Glutamatergic neuron (in vitro differentiated cells): Measurements from ENCODE around the gene SLC38A6. TPM values are rescaled to one million over a fixed set of nuclear protein-coding genes. Genes with fewer than 3 reads are reported as not detected.

Experiments
- DNase-seq: peaks from one replicate; pipeline ENCODE4 v3.0.0; 2022
- H3K27ac Mint-ChIP-seq: one replicate; pipeline ENCODE4 v1.8.0; 2020; ENCODE audit warnings: mild to moderate bottlenecking, mixed read lengths, inconsistent platforms; ENCODE audit not compliant: unreplicated experiment
- H3K27me3 Mint-ChIP-seq: one replicate; pipeline ENCODE4 v1.8.0; 2020; ENCODE audit warnings: mild to moderate bottlenecking, moderate library complexity, mixed read lengths, inconsistent platforms; ENCODE audit not compliant: unreplicated experiment
- H3K36me3 Mint-ChIP-seq: one replicate; pipeline ENCODE4 v1.8.0; 2020; ENCODE audit warnings: mild to moderate bottlenecking, mixed read lengths, inconsistent platforms; ENCODE audit not compliant: unreplicated experiment
- H3K4me1 Mint-ChIP-seq: one replicate; pipeline ENCODE4 v1.8.0; 2020; ENCODE audit warnings: mild to moderate bottlenecking, low read depth, mixed read lengths, inconsistent platforms; ENCODE audit not compliant: unreplicated experiment
- H3K4me3 Mint-ChIP-seq: one replicate; pipeline ENCODE4 v1.8.0; 2020; ENCODE audit warnings: mild to moderate bottlenecking, mixed read lengths, inconsistent platforms; ENCODE audit not compliant: unreplicated experiment
- H3K9me3 Mint-ChIP-seq: one replicate; pipeline ENCODE4 v1.8.0; 2020; ENCODE audit warnings: mild to moderate bottlenecking, moderate library complexity, mixed read lengths, inconsistent platforms; ENCODE audit not compliant: unreplicated experiment
- CTCF ChIP-seq: fragments of 200-600 bp; sonication (generic); IDR thresholded peaks from one replicate; pipeline ENCODE4 v1.5.0; 2021; ENCODE audit not compliant: partially characterized antibody, unreplicated experiment
- long read RNA-seq: library from polyadenylated mRNA; unstranded; transcript quantifications from one replicate; pipeline ENCODE4 v2.0.0, GENCODE V29; 2020; ENCODE audit not compliant: unreplicated experiment
- total RNA-seq: library from RNA; stranded (reverse); fragmentation: NEBNext Ultra II Directional; extraction: Animal tissue kit (Norgen Biotek cat#: 25700); gene quantifications from one replicate; pipeline ENCODE4 v1.2.1, GENCODE V29; 2021; ENCODE audit not compliant: unreplicated experiment

Gene SLC38A6
- 20.2 TPM for total RNA-seq
- long read RNA-seq, partial matches to known transcripts, result 2 of 8 reads
- long read RNA-seq, other reads (novel, unspliced or antisense), result 5 of 8 reads

GRCh38 chr14:60980811-60981632 lies at the start of gene SLC38A6, which contains the start of gene TRMT5:
SLC38A6 (plus strand) TSS chr14:60981245; CDS start chr14:60981278, 33 bp downstream.
TRMT5 (minus strand) TSS chr14:60981079; CDS start chr14:60980973, 106 bp downstream.
- peak; percentile 94 for DNase-seq
- H3K4me3 Mint-ChIP-seq, result no peak within 1 kb of the TSS
- H3K27me3 Mint-ChIP-seq, result no peaks in the 10 kb centered on the region
- H3K36me3 Mint-ChIP-seq, result no peaks in the 10 kb centered on the region
- H3K4me1 Mint-ChIP-seq, result peaks cover 14% of the 10 kb centered on the region
- TF ChIP-seq CTCF, result no peak
- H3K9me3 Mint-ChIP-seq, result no peaks in the 10 kb centered on the region
- H3K27ac Mint-ChIP-seq, result no peak within 1 kb of the TSS

- Mint-ChIP-seq H3K27me3 (no peaks in the 10 kb centered on the region), H3K4me1 (peaks cover 12% of the 10 kb centered on the region), H3K36me3 (no peaks in the 10 kb centered on the region), H3K27ac (peak overlapping the region; percentile 31), H3K4me3 (no peak overlapping the region), H3K9me3 (no peaks in the 10 kb centered on the region)
- no peak for TF ChIP-seq CTCF
- no peak for DNase-seq
These were observed 47.0 kb upstream of the SLC38A6 start for GRCh38 chr14:60933920-60934655.

DNA sequence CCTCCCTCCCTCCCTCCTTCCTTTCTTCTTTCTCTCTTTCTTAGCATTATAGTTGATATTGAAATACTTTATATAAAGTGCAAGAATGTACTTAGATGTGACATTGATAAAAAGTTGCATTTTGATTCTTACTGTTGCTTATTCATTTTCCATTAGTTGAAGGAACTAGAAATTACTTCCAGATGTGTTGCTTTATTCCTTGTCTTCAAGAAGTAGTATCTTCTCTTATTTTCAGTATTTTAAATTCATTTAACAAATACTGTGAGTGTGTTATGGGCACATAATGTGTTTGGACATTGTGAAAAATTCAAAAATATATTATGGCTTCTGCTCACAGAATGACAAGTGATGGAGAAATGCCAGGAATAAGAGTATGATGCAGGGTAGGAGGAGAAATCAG lies 45.7 kb upstream of the SLC38A6 start:
- Mint-ChIP-seq H3K27ac (no peak overlapping the region), H3K27me3 (no peaks in the 10 kb centered on the region), H3K4me3 (no peak overlapping the region), H3K9me3 (no peaks in the 10 kb centered on the region), H3K4me1 (peaks cover 12% of the 10 kb centered on the region), H3K36me3 (no peaks in the 10 kb centered on the region)
- DNase-seq, result no peak
- no peak for TF ChIP-seq CTCF

GRCh38 chr14:60943637-60944032 lies 37.4 kb upstream of the SLC38A6 start:
- H3K9me3 Mint-ChIP-seq, result peaks cover 3% of the 10 kb centered on the region
- no peak overlapping the region for H3K27ac Mint-ChIP-seq
- H3K27me3 Mint-ChIP-seq, result no peaks in the 10 kb centered on the region

More at GRCh38 chr14:60943637-60944032, 37.4 kb upstream of the SLC38A6 start:
- DNase-seq, result no peak
- no peak for TF ChIP-seq CTCF
- no peaks in the 10 kb centered on the region for H3K36me3 Mint-ChIP-seq
- peaks cover 6% of the 10 kb centered on the region for H3K4me1 Mint-ChIP-seq
- no peak overlapping the region for H3K4me3 Mint-ChIP-seq
